GM21529 (cell line): ENCODE data around the gene PANK4.

Experiments
- ATAC-seq: cut with Tn5 transposase; IDR thresholded peaks from one replicate; pipeline ENCODE4 v1.9.1; 2021; ENCODE audit not compliant: unreplicated experiment

Gene PANK4

GRCh38 chr1:2501041-2501819 is 25.2 kb downstream of the PANK4 start:
- no peak for ATAC-seq

GRCh38 chr1:2499986-2500596 is 26.3 kb downstream of the PANK4 start:
- ATAC-seq, result no peak

- no peak for ATAC-seq
Observed at GRCh38 chr1:2499260-2499659, 27.1 kb downstream of the PANK4 start.

GRCh38 chr1:2498648-2499047 is 27.7 kb downstream of the PANK4 start:
- ATAC-seq, result no peak

- no peak for ATAC-seq
Observed at GRCh38 chr1:2497891-2498290, 28.5 kb downstream of the PANK4 start.

- no peak for ATAC-seq
Observed at GRCh38 chr1:2496746-2497145, 29.6 kb downstream of the PANK4 start.

GRCh38 chr1:2496087-2496622 is 30.2 kb downstream of the PANK4 start:
- peak; percentile 47 for ATAC-seq

- ATAC-seq, result no peak
Observed at GRCh38 chr1:2495546-2495945, 30.9 kb downstream of the PANK4 start.

GRCh38 chr1:2495026-2495425 is 31.4 kb downstream of the PANK4 start:
- no peak for ATAC-seq

GRCh38 chr1:2494323-2494693 is 32.1 kb downstream of the PANK4 start:
- no peak for ATAC-seq

- no peak for ATAC-seq
Observed at GRCh38 chr1:2493691-2494322, 32.6 kb downstream of the PANK4 start.

GRCh38 chr1:2493218-2493617 is 33.2 kb downstream of the PANK4 start:
- ATAC-seq, result no peak

GRCh38 chr1:2492091-2492490 is 34.3 kb downstream of the PANK4 start:
- ATAC-seq, result no peak

GRCh38 chr1:2489615-2490014 is 36.8 kb downstream of the PANK4 start:
- no peak for ATAC-seq

GRCh38 chr1:2488688-2489087 is 37.7 kb downstream of the PANK4 start:
- no peak for ATAC-seq

- no peak for ATAC-seq
Observed at GRCh38 chr1:2486558-2486957, 39.8 kb downstream of the PANK4 start.

GRCh38 chr1:2486041-2486440 is 40.4 kb downstream of the PANK4 start:
- ATAC-seq, result no peak

- ATAC-seq, result no peak
Observed at GRCh38 chr1:2483970-2484369, 42.4 kb downstream of the PANK4 start.

GRCh38 chr1:2483026-2483425 is 43.4 kb downstream of the PANK4 start:
- no peak for ATAC-seq

GRCh38 chr1:2482588-2482987 is 43.8 kb downstream of the PANK4 start:
- no peak for ATAC-seq

- no peak for ATAC-seq
Observed at GRCh38 chr1:2481885-2482284, 44.5 kb downstream of the PANK4 start.

GRCh38 chr1:2480986-2481364 is 45.4 kb downstream of the PANK4 start:
- ATAC-seq, result no peak
